ENCODE data around the gene PSMD1. TPM values are rescaled to one million over a fixed set of nuclear protein-coding genes. Genes with fewer than 3 reads are reported as not detected.

The PSMD1 gene
- 105 to 142 TPM (median 108 TPM) in 3 replicates for total RNA-seq
- long read RNA-seq, transcript PSMD1-201 (25 exons, 3,326 nt): major isoform, 286 of 324 reads
- long read RNA-seq, partial matches to known transcripts: 22 of 324 reads
- long read RNA-seq, other reads (novel, unspliced or antisense): 15 of 324 reads

GRCh38 chr2:231056453-231057416 lies at the start of gene PSMD1:
Gene PSMD1, plus strand, starts transcription at chr2:231056867. Its CDS starts 159 bp downstream, at chr2:231057026.
- Mint-ChIP-seq H3K4me3 (ENCODE audit: unreplicated experiment) (peak within 1 kb of the TSS; percentile 86), H3K36me3 (ENCODE audit: low read depth) (peaks cover 3% of the 10 kb centered on the region), H3K27ac (ENCODE audit: unreplicated experiment) (peak within 1 kb of the TSS; percentile 100), H3K27me3 (ENCODE audit: low read depth) (no peaks in the 10 kb centered on the region), H3K9me3 (ENCODE audit: low read depth) (no peaks in the 10 kb centered on the region), H3K4me1 (ENCODE audit: low read depth) (peaks cover 43% of the 10 kb centered on the region)
- DNase-seq (ENCODE audit: low spot score): no peak
- peak; percentile 90 for TF ChIP-seq CTCF (IDR thresholded peaks at IDR 0.05)

- Mint-ChIP-seq H3K4me1 (ENCODE audit: low read depth) (no peaks in the 10 kb centered on the region), H3K9me3 (ENCODE audit: low read depth) (peaks cover 6% of the 10 kb centered on the region), H3K4me3 (ENCODE audit: unreplicated experiment) (no peak overlapping the region), H3K27ac (ENCODE audit: unreplicated experiment) (no peak overlapping the region), H3K27me3 (ENCODE audit: low read depth) (peaks cover 37% of the 10 kb centered on the region), H3K36me3 (ENCODE audit: low read depth) (no peaks in the 10 kb centered on the region)
- no peak for TF ChIP-seq CTCF (IDR thresholded peaks at IDR 0.05)
- DNase-seq (ENCODE audit: low spot score): no peak
Measured at GRCh38 chr2:231007286-231008098, 49.2 kb upstream of the PSMD1 start.

GRCh38 chr2:231008131-231008530 lies 48.5 kb upstream of the PSMD1 start:
- peaks cover 6% of the 10 kb centered on the region for H3K9me3 Mint-ChIP-seq (ENCODE audit: low read depth)
- no peak overlapping the region for H3K27ac Mint-ChIP-seq (ENCODE audit: unreplicated experiment)
- no peaks in the 10 kb centered on the region for H3K4me1 Mint-ChIP-seq (ENCODE audit: low read depth)
- H3K4me3 Mint-ChIP-seq (ENCODE audit: unreplicated experiment): no peak overlapping the region
- peaks cover 41% of the 10 kb centered on the region for H3K27me3 Mint-ChIP-seq (ENCODE audit: low read depth)
- no peaks in the 10 kb centered on the region for H3K36me3 Mint-ChIP-seq (ENCODE audit: low read depth)
- DNase-seq (ENCODE audit: low spot score): no peak
- no peak for TF ChIP-seq CTCF (IDR thresholded peaks at IDR 0.05)

GRCh38 chr2:231009236-231009919 lies 47.3 kb upstream of the PSMD1 start:
- H3K4me1 Mint-ChIP-seq (ENCODE audit: low read depth): no peaks in the 10 kb centered on the region
- H3K27me3 Mint-ChIP-seq (ENCODE audit: low read depth): peaks cover 34% of the 10 kb centered on the region
- no peak for DNase-seq (ENCODE audit: low spot score)
- peaks cover 6% of the 10 kb centered on the region for H3K9me3 Mint-ChIP-seq (ENCODE audit: low read depth)
- no peak overlapping the region for H3K4me3 Mint-ChIP-seq (ENCODE audit: unreplicated experiment)
- TF ChIP-seq CTCF (IDR thresholded peaks at IDR 0.05): no peak
- no peaks in the 10 kb centered on the region for H3K36me3 Mint-ChIP-seq (ENCODE audit: low read depth)
- H3K27ac Mint-ChIP-seq (ENCODE audit: unreplicated experiment): no peak overlapping the region
